Psoas muscle (tissue), 8 donors: ENCODE measurements around the gene TTYH1. TPM values are rescaled to one million over a fixed set of nuclear protein-coding genes. Genes with fewer than 3 reads are reported as not detected.

ENCODE experiments used
- ATAC-seq, 4 donors: fragments of 200-7000 bp; cut with Tn5 transposase; one replicate each; pipeline ENCODE4 v1.9.1; 2020; ENCODE audit warnings: moderate library complexity in 3 of 4, mild to moderate bottlenecking in 2 of 4
- DNase-seq, 2 donors: peaks; one replicate each; pipeline ENCODE4 v3.0.0-alpha.2; 2020
- H3K27ac ChIP-seq: fragments of 200-600 bp; one replicate; pipeline ENCODE4 v1.8.0; 2022
- H3K27me3 ChIP-seq, 3 donors: fragments of 200-600 bp in 1 of 3; one replicate each; pipeline versions ENCODE4 v1.6.1 to v1.8.0; 2013 to 2022; ENCODE audit warnings: low read length in 2 of 3, mild to moderate bottlenecking in 2 of 3, moderate library complexity in 1 of 3; ENCODE audit not compliant: insufficient read depth in 3 of 3
- H3K36me3 ChIP-seq, 2 donors: fragments of 200-600 bp in 1 of 2; one replicate each; pipeline versions ENCODE4 v1.6.1 to v1.8.0; 2013 to 2022; ENCODE audit warnings: low read depth in 1 of 2, mild to moderate bottlenecking in 1 of 2, moderate library complexity in 1 of 2; ENCODE audit not compliant: insufficient read depth in 1 of 2
- H3K4me1 ChIP-seq: fragments of 200-600 bp; one replicate; pipeline ENCODE4 v1.8.0; 2022
- H3K4me3 ChIP-seq: fragments of 200-600 bp; one replicate; pipeline ENCODE4 v1.8.0; 2022; ENCODE audit warnings: mild to moderate bottlenecking
- H3K9me3 ChIP-seq: fragments of 200-600 bp; one replicate; pipeline ENCODE4 v1.8.0; 2022
- WGBS, 3 donors: extraction: QIAGEN DNeasy Blood & Tissue Kit; methylation state at CpG; one replicate each; pipeline versions ENCODE4 v1.1.6 to v1.1.7; 2013; 5-methylcytosine and 5-hydroxymethylcytosine counted together
- intact Hi-C, 2 donors: fragments of 100-400 bp; cut with DNase I; formaldehyde crosslinking; loops; one replicate each; pipeline versions ENCODE4 v1.11.0 to v1.14.2; 2022
- polyA plus RNA-seq, 3 donors: library from polyadenylated mRNA; stranded (reverse); fragments of 200-250 nt; gene quantifications; one replicate each; pipeline ENCODE4 v1.2.3, GENCODE V29; 2013
- total RNA-seq, 4 donors: library from RNA; stranded (reverse); fragmentation: NEBNext Ultra II Directional in 2 of 4; extraction: Animal tissue kit (Norgen Biotek cat#: 25700) in 2 of 4; gene quantifications; one replicate each; pipeline versions ENCODE4 v1.2.1 to v1.2.4, GENCODE V29; 2021 to 2023
- TF ChIP-seq, protein P1 (sequence below): fragments of 200-600 bp; IDR thresholded peaks from one replicate; pipeline ENCODE4 v1.8.0; 2022; ENCODE audit warnings: antibody characterized with exemption
- donor health status: healthy with polysubstance abuse.
- donor health status: DM: no; HTN: no; CAD: no; lungs with moderate emphysema.
- donor health status: Bipolar disorder and iron deficiency.
- donor health status: healthy.
- donor health status: DM: yes; HTN: yes; CAD: no.
- donor health status: DM: no; HTN: no; CAD: no.
- donor health status: DM: no; HTN: no; CAD: no.
- donor health status: DM: yes; HTN: yes; CAD: no.

TTYH1 gene
- total and polyA plus RNA-seq, 7 donors = 0.34 to 1.9 (median 0.52) TPM; not detected in 1

DNA sequence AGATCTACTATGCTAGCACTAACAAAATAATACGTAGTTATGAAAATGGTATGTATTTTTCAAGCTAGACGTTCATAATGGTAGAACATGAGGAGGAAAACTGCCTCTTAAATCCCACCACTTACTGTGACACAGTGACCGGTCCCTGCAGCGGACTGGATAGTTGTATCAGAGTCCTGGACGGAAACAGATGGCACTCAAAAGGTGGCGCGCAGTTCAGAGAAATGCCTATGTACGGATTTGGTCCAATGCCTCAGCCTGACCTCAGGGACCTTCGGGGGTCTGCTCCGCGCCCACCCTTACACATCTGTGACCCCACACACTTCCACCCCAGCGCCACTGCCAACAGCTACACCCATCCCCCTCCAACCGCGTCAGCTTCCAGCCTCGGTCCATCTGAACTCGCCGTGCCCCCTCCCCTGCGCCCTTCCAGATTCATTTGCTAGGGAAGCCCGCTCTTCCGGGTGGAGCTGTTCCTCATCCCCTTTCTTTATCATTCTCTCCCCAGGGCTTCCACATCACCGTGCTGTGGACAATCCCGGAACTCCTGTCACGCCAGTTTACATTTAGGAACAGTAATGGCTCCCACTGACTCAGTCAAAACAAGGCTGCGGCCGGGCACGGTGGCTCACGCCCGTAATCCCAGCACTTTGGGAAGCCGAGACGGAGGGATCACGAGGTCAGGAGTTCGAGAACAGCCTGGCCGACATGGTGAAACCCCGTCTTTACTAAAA, 32.9 kb downstream of the TTYH1 start:
- peaks cover 25% of the 10 kb centered on the region for H3K4me1 ChIP-seq
- peaks cover 5 to 51% of the 10 kb centered on the region in 2 donors for H3K36me3 ChIP-seq
- intact Hi-C loops = no loop called here
- peak overlapping the region; percentile 80 for H3K4me3 ChIP-seq
- no peaks in the 10 kb centered on the region for H3K27me3 ChIP-seq
- peak; percentile 36 to 62 (median 49) for ATAC-seq
- 0 to 2% (median 1%) methylated on average over 34 of the region's 34 CpGs for WGBS, 3 donors
- peak overlapping the region; percentile 94 for H3K27ac ChIP-seq
- DNase-seq = peak; percentile 57 to 79
- H3K9me3 ChIP-seq = no peaks in the 10 kb centered on the region
- TF ChIP-seq, protein P1, sequence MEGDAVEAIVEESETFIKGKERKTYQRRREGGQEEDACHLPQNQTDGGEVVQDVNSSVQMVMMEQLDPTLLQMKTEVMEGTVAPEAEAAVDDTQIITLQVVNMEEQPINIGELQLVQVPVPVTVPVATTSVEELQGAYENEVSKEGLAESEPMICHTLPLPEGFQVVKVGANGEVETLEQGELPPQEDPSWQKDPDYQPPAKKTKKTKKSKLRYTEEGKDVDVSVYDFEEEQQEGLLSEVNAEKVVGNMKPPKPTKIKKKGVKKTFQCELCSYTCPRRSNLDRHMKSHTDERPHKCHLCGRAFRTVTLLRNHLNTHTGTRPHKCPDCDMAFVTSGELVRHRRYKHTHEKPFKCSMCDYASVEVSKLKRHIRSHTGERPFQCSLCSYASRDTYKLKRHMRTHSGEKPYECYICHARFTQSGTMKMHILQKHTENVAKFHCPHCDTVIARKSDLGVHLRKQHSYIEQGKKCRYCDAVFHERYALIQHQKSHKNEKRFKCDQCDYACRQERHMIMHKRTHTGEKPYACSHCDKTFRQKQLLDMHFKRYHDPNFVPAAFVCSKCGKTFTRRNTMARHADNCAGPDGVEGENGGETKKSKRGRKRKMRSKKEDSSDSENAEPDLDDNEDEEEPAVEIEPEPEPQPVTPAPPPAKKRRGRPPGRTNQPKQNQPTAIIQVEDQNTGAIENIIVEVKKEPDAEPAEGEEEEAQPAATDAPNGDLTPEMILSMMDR = no peak

GRCh38 chr19:54448774-54449700, 33.8 kb downstream of the TTYH1 start, which contains the start of gene LENG8:
LENG8 (plus strand) TSS chr19:54449199; CDS start chr19:54451345, 2,146 bp downstream.
- H3K4me3 ChIP-seq = peak within 1 kb of the TSS; percentile 80
- peak within 1 kb of the TSS; percentile 94 for H3K27ac ChIP-seq
- intact Hi-C loops = loop anchor here in 1 of 2 donors (1.0 kb wide), 1 partner anchor 14 kb away; the partner anchor contains the start of gene LENG9
- peaks cover 8 to 58% of the 10 kb centered on the region in 2 donors for H3K36me3 ChIP-seq
- H3K27me3 ChIP-seq = no peaks in the 10 kb centered on the region
- ATAC-seq = peak; percentile 97 to 98 (median 98)
- DNase-seq = peak; percentile 98 to 99
- H3K4me1 ChIP-seq = peaks cover 25% of the 10 kb centered on the region
- no peaks in the 10 kb centered on the region for H3K9me3 ChIP-seq
- TF ChIP-seq, protein P1 = no peak
- 0 to 1% (median 0%) methylated on average over 78 to 96 of the region's 96 CpGs for WGBS, 3 donors

DNA sequence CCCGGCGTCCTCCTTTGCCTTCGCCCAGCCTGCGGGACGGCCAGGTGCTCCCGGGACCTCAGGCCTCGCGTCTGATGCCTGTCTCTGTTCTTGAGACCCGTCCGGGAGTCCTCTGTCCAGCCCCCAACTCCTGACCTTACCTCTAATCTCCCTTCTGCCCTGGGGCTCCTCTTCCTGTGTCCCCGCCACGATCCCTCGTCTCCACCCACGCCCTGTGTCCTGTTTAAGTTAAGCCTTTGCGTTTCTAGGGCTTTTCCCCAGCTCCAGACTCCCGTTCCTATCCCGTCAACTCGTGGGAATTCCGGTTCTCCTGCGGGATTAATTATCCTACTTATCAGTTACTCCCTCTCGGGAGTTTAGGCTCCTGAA, 34.4 kb downstream of the TTYH1 start:
- peak overlapping the region; percentile 80 for H3K4me3 ChIP-seq
- 0 to 1% (median 1%) methylated on average over 21 of the region's 21 CpGs for WGBS, 3 donors
- no peak for DNase-seq
- H3K27me3 ChIP-seq = no peaks in the 10 kb centered on the region
- intact Hi-C loops = loop anchor here in 1 of 2 donors (1.0 kb wide), 1 partner anchor 14 kb away; the partner anchor contains the start of gene LENG9
- peaks cover 25% of the 10 kb centered on the region for H3K4me1 ChIP-seq
- peak overlapping the region; percentile 94 for H3K27ac ChIP-seq
- TF ChIP-seq, protein P1 = no peak
- H3K9me3 ChIP-seq = no peaks in the 10 kb centered on the region
- H3K36me3 ChIP-seq = peaks cover 8 to 58% of the 10 kb centered on the region in 2 donors
- ATAC-seq = no peak

- peak in 1 of 2 donors; percentile 17 for DNase-seq
- WGBS, 3 donors = 66 to 76% (median 72%) methylated on average over 9 of the region's 9 CpGs
- TF ChIP-seq, protein P1 = no peak
- no peak overlapping the region for H3K27ac ChIP-seq
- no peaks in the 10 kb centered on the region for H3K27me3 ChIP-seq
- H3K4me3 ChIP-seq = peak overlapping the region; percentile 80
- peaks cover 8 to 59% of the 10 kb centered on the region in 2 donors for H3K36me3 ChIP-seq
- no peaks in the 10 kb centered on the region for H3K9me3 ChIP-seq
- intact Hi-C loops = no loop called here
- no peak for ATAC-seq
- H3K4me1 ChIP-seq = peaks cover 25% of the 10 kb centered on the region
Measured at GRCh38 chr19:54451331-54451871, 36.1 kb downstream of the TTYH1 start.
